HG02973 (cell line): ENCODE data around the gene ERMARD.

Experiments
- ATAC-seq: cut with Tn5 transposase; IDR thresholded peaks from one replicate; pipeline ENCODE4 v1.9.1; 2021; ENCODE audit warnings: moderate library complexity; ENCODE audit not compliant: unreplicated experiment

Gene ERMARD

GRCh38 chr6:169783401-169783800 is 32.0 kb downstream of the ERMARD start:
- ATAC-seq = no peak

- no peak for ATAC-seq
Measured at GRCh38 chr6:169783971-169784820, 32.8 kb downstream of the ERMARD start.

- ATAC-seq = no peak
Measured at GRCh38 chr6:169784821-169785340, 33.5 kb downstream of the ERMARD start.

GRCh38 chr6:169785566-169785965 is 34.1 kb downstream of the ERMARD start:
- ATAC-seq = no peak

- ATAC-seq = no peak
Measured at GRCh38 chr6:169786349-169786748, 34.9 kb downstream of the ERMARD start.

- ATAC-seq = no peak
Measured at GRCh38 chr6:169787797-169788196, 36.4 kb downstream of the ERMARD start.

- no peak for ATAC-seq
Measured at GRCh38 chr6:169788809-169789145, 37.4 kb downstream of the ERMARD start.

GRCh38 chr6:169789146-169789943 is 37.9 kb downstream of the ERMARD start:
- no peak for ATAC-seq

- ATAC-seq = peak; percentile 97
Measured at GRCh38 chr6:169789944-169790927, 38.8 kb downstream of the ERMARD start.

GRCh38 chr6:169791721-169792131 is 40.3 kb downstream of the ERMARD start:
- no peak for ATAC-seq

GRCh38 chr6:169792306-169793015 is 41.0 kb downstream of the ERMARD start:
- no peak for ATAC-seq

GRCh38 chr6:169793408-169793807 is 42.0 kb downstream of the ERMARD start:
- ATAC-seq = no peak

- no peak for ATAC-seq
Measured at GRCh38 chr6:169794317-169795055, 43.1 kb downstream of the ERMARD start.

GRCh38 chr6:169795196-169795595 is 43.8 kb downstream of the ERMARD start:
- no peak for ATAC-seq

- no peak for ATAC-seq
Measured at GRCh38 chr6:169798764-169799473, 47.5 kb downstream of the ERMARD start.

- no peak for ATAC-seq
Measured at GRCh38 chr6:169799474-169799926, 48.1 kb downstream of the ERMARD start.

- ATAC-seq = no peak
Measured at GRCh38 chr6:169800116-169800667, 48.8 kb downstream of the ERMARD start.

- ATAC-seq = no peak
Measured at GRCh38 chr6:169800668-169801395, 49.4 kb downstream of the ERMARD start.
